Measurements from ENCODE around the gene PODXL2.
"Not testable (repeated sequence)": the region's sequence is repeated elsewhere in the genome, so short reads cannot be mapped to it uniquely, and the experiment has no call there.

Gene PODXL2

GRCh38 chr3:127678611-127679533, 49.9 kb downstream of the PODXL2 start:
- Histone ChIP-seq H3K9me3 (ENCODE audit: control insufficient read depth in 5 of 5, low read length in 5 of 5) (no peaks in the 10 kb centered on the region), H3K4me3 (ENCODE audit: low read depth in 1 of 5, low read length in 5 of 5) (no peak overlapping the region), H3K4me1 (ENCODE audit: control insufficient read depth in 5 of 5, insufficient read depth in 5 of 5, low read length in 5 of 5) (peaks cover 4 to 26% (median 21%) of the 10 kb centered on the region in 5 donors), H3K36me3 (ENCODE audit: control insufficient read depth in 5 of 5, insufficient read depth in 5 of 5, low read length in 5 of 5) (peaks cover 0 to 60% (median 49%) of the 10 kb centered on the region in 5 donors), H3K9ac (ENCODE audit: low read length in 5 of 5) (no peak overlapping the region), H3K27ac (ENCODE audit: low read depth, low read length) (no peak overlapping the region), H3K27me3 (ENCODE audit: control insufficient read depth in 5 of 5, insufficient read depth in 4 of 5, low read length in 5 of 5) (no peaks in the 10 kb centered on the region)

GRCh38 chr3:127679534-127680145, 50.7 kb downstream of the PODXL2 start:
- Histone ChIP-seq H3K36me3 (ENCODE audit: control insufficient read depth in 5 of 5, insufficient read depth in 5 of 5, low read length in 5 of 5) (peaks cover 0 to 57% (median 47%) of the 10 kb centered on the region in 5 donors), H3K27ac (ENCODE audit: low read depth, low read length) (no peak overlapping the region)

GRCh38 chr3:127680146-127680661, 51.2 kb downstream of the PODXL2 start:
- Histone ChIP-seq H3K4me1 (ENCODE audit: control insufficient read depth in 5 of 5, insufficient read depth in 5 of 5, low read length in 5 of 5) (peaks cover 2 to 17% (median 15%) of the 10 kb centered on the region in 5 donors), H3K4me3 (ENCODE audit: low read depth in 1 of 5, low read length in 5 of 5) (no peak overlapping the region), H3K36me3 (ENCODE audit: control insufficient read depth in 5 of 5, insufficient read depth in 5 of 5, low read length in 5 of 5) (peaks cover 0 to 54% (median 44%) of the 10 kb centered on the region in 5 donors)

More at GRCh38 chr3:127679534-127680145, 50.7 kb downstream of the PODXL2 start:
- H3K27me3 ChIP-seq (ENCODE audit: control insufficient read depth in 5 of 5, insufficient read depth in 4 of 5, low read length in 5 of 5): no peaks in the 10 kb centered on the region
- H3K4me1 ChIP-seq (ENCODE audit: control insufficient read depth in 5 of 5, insufficient read depth in 5 of 5, low read length in 5 of 5): peaks cover 2 to 19% (median 16%) of the 10 kb centered on the region in 5 donors
- H3K4me3 ChIP-seq (ENCODE audit: low read depth in 1 of 5, low read length in 5 of 5): no peak overlapping the region
- H3K9ac ChIP-seq (ENCODE audit: low read length in 5 of 5): no peak overlapping the region
- no peaks in the 10 kb centered on the region for H3K9me3 ChIP-seq (ENCODE audit: control insufficient read depth in 5 of 5, low read length in 5 of 5)

GRCh38 chr3:127680798-127681221, 51.8 kb downstream of the PODXL2 start:
- Histone ChIP-seq H3K4me3 (ENCODE audit: low read depth in 1 of 5, low read length in 5 of 5) (no peak overlapping the region), H3K9ac (ENCODE audit: low read length in 5 of 5) (no peak overlapping the region), H3K27me3 (ENCODE audit: control insufficient read depth in 5 of 5, insufficient read depth in 4 of 5, low read length in 5 of 5) (no peaks in the 10 kb centered on the region), H3K27ac (ENCODE audit: low read depth, low read length) (no peak overlapping the region), H3K36me3 (ENCODE audit: control insufficient read depth in 5 of 5, insufficient read depth in 5 of 5, low read length in 5 of 5) (peaks cover 0 to 51% (median 42%) of the 10 kb centered on the region in 5 donors), H3K4me1 (ENCODE audit: control insufficient read depth in 5 of 5, insufficient read depth in 5 of 5, low read length in 5 of 5) (peaks cover 2 to 17% (median 15%) of the 10 kb centered on the region in 5 donors), H3K9me3 (ENCODE audit: control insufficient read depth in 5 of 5, low read length in 5 of 5) (no peaks in the 10 kb centered on the region)

More at GRCh38 chr3:127680146-127680661, 51.2 kb downstream of the PODXL2 start:
- H3K27me3 ChIP-seq (ENCODE audit: control insufficient read depth in 5 of 5, insufficient read depth in 4 of 5, low read length in 5 of 5): no peaks in the 10 kb centered on the region
- H3K9me3 ChIP-seq (ENCODE audit: control insufficient read depth in 5 of 5, low read length in 5 of 5): no peaks in the 10 kb centered on the region
- no peak overlapping the region for H3K9ac ChIP-seq (ENCODE audit: low read length in 5 of 5)
- no peak overlapping the region for H3K27ac ChIP-seq (ENCODE audit: low read depth, low read length)

- H3K27me3 ChIP-seq (ENCODE audit: control insufficient read depth in 5 of 5, insufficient read depth in 4 of 5, low read length in 5 of 5); H3K9me3 ChIP-seq (ENCODE audit: control insufficient read depth in 5 of 5, low read length in 5 of 5); H3K9ac ChIP-seq (ENCODE audit: low read length in 5 of 5); H3K27ac ChIP-seq (ENCODE audit: low read depth, low read length); H3K4me3 ChIP-seq (ENCODE audit: low read depth in 1 of 5, low read length in 5 of 5): not testable (repeated sequence)
- Histone ChIP-seq H3K4me1 (ENCODE audit: control insufficient read depth in 5 of 5, insufficient read depth in 5 of 5, low read length in 5 of 5) (peaks cover 2 to 17% (median 15%) of the 10 kb centered on the region in 5 donors), H3K36me3 (ENCODE audit: control insufficient read depth in 5 of 5, insufficient read depth in 5 of 5, low read length in 5 of 5) (peaks cover 0 to 37% (median 28%) of the 10 kb centered on the region in 5 donors)
Measured at GRCh38 chr3:127682175-127682554, 53.2 kb downstream of the PODXL2 start.

- H3K27me3 ChIP-seq (ENCODE audit: control insufficient read depth in 5 of 5, insufficient read depth in 4 of 5, low read length in 5 of 5): no peaks in the 10 kb centered on the region
- H3K27ac ChIP-seq (ENCODE audit: low read depth, low read length): no peak overlapping the region
- H3K36me3 ChIP-seq (ENCODE audit: control insufficient read depth in 5 of 5, insufficient read depth in 5 of 5, low read length in 5 of 5): peaks cover 0 to 33% (median 24%) of the 10 kb centered on the region in 5 donors
- H3K9ac ChIP-seq (ENCODE audit: low read length in 5 of 5): no peak overlapping the region
- H3K4me3 ChIP-seq (ENCODE audit: low read depth in 1 of 5, low read length in 5 of 5): no peak overlapping the region
- no peaks in the 10 kb centered on the region for H3K9me3 ChIP-seq (ENCODE audit: control insufficient read depth in 5 of 5, low read length in 5 of 5)
- H3K4me1 ChIP-seq (ENCODE audit: control insufficient read depth in 5 of 5, insufficient read depth in 5 of 5, low read length in 5 of 5): peaks cover 2 to 17% (median 15%) of the 10 kb centered on the region in 5 donors
Measured at GRCh38 chr3:127682561-127682960, 53.6 kb downstream of the PODXL2 start.

- Histone ChIP-seq H3K27me3 (ENCODE audit: control insufficient read depth in 5 of 5, insufficient read depth in 4 of 5, low read length in 5 of 5) (no peaks in the 10 kb centered on the region), H3K9me3 (ENCODE audit: control insufficient read depth in 5 of 5, low read length in 5 of 5) (no peaks in the 10 kb centered on the region), H3K36me3 (ENCODE audit: control insufficient read depth in 5 of 5, insufficient read depth in 5 of 5, low read length in 5 of 5) (peaks cover 0 to 21% (median 16%) of the 10 kb centered on the region in 5 donors), H3K9ac (ENCODE audit: low read length in 5 of 5) (no peak overlapping the region), H3K27ac (ENCODE audit: low read depth, low read length) (no peak overlapping the region), H3K4me3 (ENCODE audit: low read depth in 1 of 5, low read length in 5 of 5) (no peak overlapping the region), H3K4me1 (ENCODE audit: control insufficient read depth in 5 of 5, insufficient read depth in 5 of 5, low read length in 5 of 5) (peaks cover 4 to 8% (median 5%) of the 10 kb centered on the region in 5 donors)
Measured at GRCh38 chr3:127684871-127685707, 56.1 kb downstream of the PODXL2 start.

GRCh38 chr3:127685708-127686511, 56.9 kb downstream of the PODXL2 start:
- Histone ChIP-seq H3K4me3 (ENCODE audit: low read depth in 1 of 5, low read length in 5 of 5) (no peak overlapping the region), H3K9me3 (ENCODE audit: control insufficient read depth in 5 of 5, low read length in 5 of 5) (no peaks in the 10 kb centered on the region), H3K36me3 (ENCODE audit: control insufficient read depth in 5 of 5, insufficient read depth in 5 of 5, low read length in 5 of 5) (peaks cover 0 to 24% (median 20%) of the 10 kb centered on the region in 5 donors), H3K4me1 (ENCODE audit: control insufficient read depth in 5 of 5, insufficient read depth in 5 of 5, low read length in 5 of 5) (peaks cover 8 to 17% (median 12%) of the 10 kb centered on the region in 5 donors), H3K27me3 (ENCODE audit: control insufficient read depth in 5 of 5, insufficient read depth in 4 of 5, low read length in 5 of 5) (no peaks in the 10 kb centered on the region), H3K27ac (ENCODE audit: low read depth, low read length) (no peak overlapping the region), H3K9ac (ENCODE audit: low read length in 5 of 5) (no peak overlapping the region)

- Histone ChIP-seq H3K4me3 (ENCODE audit: low read depth in 1 of 5, low read length in 5 of 5) (no peak overlapping the region), H3K27ac (ENCODE audit: low read depth, low read length) (no peak overlapping the region), H3K4me1 (ENCODE audit: control insufficient read depth in 5 of 5, insufficient read depth in 5 of 5, low read length in 5 of 5) (peaks cover 8 to 17% (median 13%) of the 10 kb centered on the region in 5 donors), H3K9ac (ENCODE audit: low read length in 5 of 5) (no peak overlapping the region), H3K9me3 (ENCODE audit: control insufficient read depth in 5 of 5, low read length in 5 of 5) (no peaks in the 10 kb centered on the region), H3K36me3 (ENCODE audit: control insufficient read depth in 5 of 5, insufficient read depth in 5 of 5, low read length in 5 of 5) (peaks cover 0 to 30% (median 26%) of the 10 kb centered on the region in 5 donors), H3K27me3 (ENCODE audit: control insufficient read depth in 5 of 5, insufficient read depth in 4 of 5, low read length in 5 of 5) (no peaks in the 10 kb centered on the region)
Measured at GRCh38 chr3:127686512-127686894, 57.5 kb downstream of the PODXL2 start.

All from subcutaneous abdominal adipose tissue (tissue), 5 donors.